C4-2B (cell line): ENCODE data around the gene OR1L4.

Source experiments
- H3K27ac ChIP-seq: fragments of 450-650 bp; 2 replicates; pipeline ENCODE4 v1.5.1; 2017
- ZFX ChIP-seq: fragments of 450-650 bp; IDR thresholded peaks from 2 replicates; pipeline ENCODE4 v1.6.1; 2017
- TF ChIP-seq, protein P1 (sequence below): fragments of 450-650 bp; conservative IDR thresholded peaks from 2 replicates; pipeline ENCODE4 v1.5.1; 2017; ENCODE audit warnings: mild to moderate bottlenecking

Gene OR1L4, protein sequence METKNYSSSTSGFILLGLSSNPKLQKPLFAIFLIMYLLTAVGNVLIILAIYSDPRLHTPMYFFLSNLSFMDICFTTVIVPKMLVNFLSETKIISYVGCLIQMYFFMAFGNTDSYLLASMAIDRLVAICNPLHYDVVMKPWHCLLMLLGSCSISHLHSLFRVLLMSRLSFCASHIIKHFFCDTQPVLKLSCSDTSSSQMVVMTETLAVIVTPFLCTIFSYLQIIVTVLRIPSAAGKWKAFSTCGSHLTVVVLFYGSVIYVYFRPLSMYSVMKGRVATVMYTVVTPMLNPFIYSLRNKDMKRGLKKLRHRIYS

DNA sequence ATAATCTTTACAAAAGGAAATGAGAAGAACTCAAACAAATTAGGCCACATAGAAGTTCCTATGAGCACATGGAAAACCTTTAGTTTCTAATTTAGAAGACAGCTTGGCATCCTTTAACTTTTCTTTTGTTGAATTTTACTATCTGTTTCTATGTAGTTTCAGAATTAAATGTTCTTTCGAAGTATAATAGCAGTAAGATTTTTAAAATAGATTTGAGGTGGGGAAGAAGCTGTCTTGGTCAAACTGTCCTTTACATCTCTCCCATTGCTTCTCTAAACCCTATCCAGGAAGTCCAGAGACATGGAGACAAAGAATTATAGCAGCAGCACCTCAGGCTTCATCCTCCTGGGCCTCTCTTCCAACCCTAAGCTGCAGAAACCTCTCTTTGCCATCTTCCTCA is at the start of gene OR1L4:
Gene OR1L4, plus strand, starts transcription at position 301 of the 400 bp plus-strand sequence. Its CDS starts 0 bp downstream, at position 301.
- no peak within 1 kb of the TSS for H3K27ac ChIP-seq
- TF ChIP-seq ZFX = no peak
- TF ChIP-seq, protein P1, sequence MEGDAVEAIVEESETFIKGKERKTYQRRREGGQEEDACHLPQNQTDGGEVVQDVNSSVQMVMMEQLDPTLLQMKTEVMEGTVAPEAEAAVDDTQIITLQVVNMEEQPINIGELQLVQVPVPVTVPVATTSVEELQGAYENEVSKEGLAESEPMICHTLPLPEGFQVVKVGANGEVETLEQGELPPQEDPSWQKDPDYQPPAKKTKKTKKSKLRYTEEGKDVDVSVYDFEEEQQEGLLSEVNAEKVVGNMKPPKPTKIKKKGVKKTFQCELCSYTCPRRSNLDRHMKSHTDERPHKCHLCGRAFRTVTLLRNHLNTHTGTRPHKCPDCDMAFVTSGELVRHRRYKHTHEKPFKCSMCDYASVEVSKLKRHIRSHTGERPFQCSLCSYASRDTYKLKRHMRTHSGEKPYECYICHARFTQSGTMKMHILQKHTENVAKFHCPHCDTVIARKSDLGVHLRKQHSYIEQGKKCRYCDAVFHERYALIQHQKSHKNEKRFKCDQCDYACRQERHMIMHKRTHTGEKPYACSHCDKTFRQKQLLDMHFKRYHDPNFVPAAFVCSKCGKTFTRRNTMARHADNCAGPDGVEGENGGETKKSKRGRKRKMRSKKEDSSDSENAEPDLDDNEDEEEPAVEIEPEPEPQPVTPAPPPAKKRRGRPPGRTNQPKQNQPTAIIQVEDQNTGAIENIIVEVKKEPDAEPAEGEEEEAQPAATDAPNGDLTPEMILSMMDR = no peak

DNA sequence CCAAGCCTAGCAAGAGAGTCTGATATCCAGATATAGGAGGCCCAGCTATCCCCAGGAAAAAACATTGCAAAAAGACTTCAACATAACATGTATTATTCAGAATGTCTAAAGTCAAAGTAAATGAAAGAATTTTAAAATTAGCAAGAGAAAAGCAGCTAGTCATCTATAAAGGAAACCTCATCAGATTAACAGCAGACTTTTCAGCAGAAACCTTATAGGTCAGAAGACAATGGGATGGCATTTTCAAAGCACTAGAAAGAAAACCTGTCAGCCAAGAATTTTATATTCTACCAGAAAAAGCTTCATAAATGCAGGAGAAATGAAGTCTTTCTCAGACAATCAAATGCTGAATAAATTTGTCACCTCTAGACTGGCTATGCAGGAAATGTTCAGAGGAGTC is 38.9 kb upstream of the OR1L4 start:
- H3K27ac ChIP-seq = no peak overlapping the region
- TF ChIP-seq, protein P1 = no peak
- no peak for TF ChIP-seq ZFX

DNA sequence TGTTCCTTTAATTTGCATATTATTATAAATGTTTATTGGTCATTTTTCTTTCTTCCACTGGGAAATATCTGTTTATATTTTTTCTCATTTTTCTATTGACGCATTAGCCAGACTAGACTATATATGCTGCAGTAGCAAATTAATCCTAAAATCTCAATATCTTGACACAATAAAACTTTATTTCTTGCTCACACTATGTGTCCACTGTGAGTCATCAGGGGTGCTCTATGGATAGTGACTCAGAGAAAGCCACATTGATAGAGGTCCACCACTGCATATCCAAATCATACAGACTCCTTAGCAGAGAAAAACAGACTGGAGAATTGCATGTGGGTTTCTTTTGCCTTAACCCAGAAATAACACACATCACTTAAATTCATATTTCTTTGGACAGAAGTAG is 28.1 kb upstream of the OR1L4 start:
- no peak for TF ChIP-seq ZFX
- TF ChIP-seq, protein P1 = no peak

DNA sequence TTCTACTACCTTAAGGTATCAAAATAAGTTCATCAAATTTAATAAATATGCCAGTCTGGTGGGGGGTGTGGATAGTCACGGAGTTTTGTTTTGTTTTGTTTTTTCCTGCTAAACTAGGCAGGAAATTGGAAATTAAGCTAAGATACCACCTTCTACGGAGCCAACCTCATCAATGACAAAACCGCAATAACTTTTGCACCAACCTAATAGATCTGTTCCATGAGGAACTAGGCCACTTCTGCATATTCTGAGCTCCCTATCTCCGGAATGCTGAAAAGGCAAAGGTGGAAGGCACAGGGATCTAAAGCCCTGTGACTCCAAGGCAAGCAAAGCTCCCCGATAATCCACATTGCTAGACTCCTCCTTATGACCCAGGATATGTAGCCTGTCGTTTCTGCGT is 5.8 kb upstream of the OR1L4 start:
- TF ChIP-seq, protein P1 = no peak
- TF ChIP-seq ZFX = no peak
- H3K27ac ChIP-seq = no peak overlapping the region

More for the DNA sequence above, 28.1 kb upstream of the OR1L4 start:
- H3K27ac ChIP-seq = no peak overlapping the region

DNA sequence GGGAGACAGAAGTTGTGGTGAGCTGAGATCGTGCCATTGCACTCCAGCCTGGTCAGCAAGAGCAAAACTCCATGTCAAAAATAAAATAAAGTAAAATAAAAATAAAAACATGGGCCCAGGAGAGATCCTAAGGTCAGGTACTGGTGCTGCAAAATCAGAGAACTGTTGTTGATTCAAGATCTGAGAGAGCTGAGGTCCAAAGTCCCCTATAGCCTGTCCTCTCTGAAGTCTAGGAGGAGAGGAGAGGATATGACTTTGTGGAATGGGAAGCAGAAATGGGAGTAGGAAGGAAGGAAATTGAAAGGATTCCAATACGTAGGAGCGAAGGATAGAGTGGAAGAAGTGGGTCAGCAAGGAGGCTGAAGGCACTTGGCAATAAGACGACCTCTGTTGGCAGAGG is 4.6 kb upstream of the OR1L4 start:
- TF ChIP-seq, protein P1 = no peak
- no peak for TF ChIP-seq ZFX

DNA sequence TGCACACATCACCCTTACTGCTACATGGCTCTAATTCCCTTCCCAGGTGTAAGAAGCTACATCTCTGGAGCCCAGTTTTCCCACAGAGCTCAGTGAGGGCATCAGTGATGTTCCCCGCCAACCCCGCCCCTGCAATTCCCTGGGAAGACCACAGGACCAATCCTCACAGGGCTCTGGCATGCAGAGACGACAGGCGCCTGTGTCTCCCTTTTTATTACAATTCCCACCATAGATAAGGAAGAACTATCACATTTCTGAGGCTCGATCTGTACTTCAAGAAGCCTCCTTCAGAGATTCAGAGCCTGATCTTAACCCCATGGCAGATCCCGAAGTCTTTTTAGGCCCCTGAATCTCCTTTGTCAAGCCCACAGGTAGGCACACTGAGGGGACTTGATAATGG is 18.2 kb downstream of the OR1L4 start, which contains the start of gene OR1L6:
Gene OR1L6, plus strand, starts transcription at position 301 of the 400 bp plus-strand sequence. CDS start 7,545 bp downstream, outside the sequence.
- no peak within 1 kb of the TSS for H3K27ac ChIP-seq
- no peak for TF ChIP-seq ZFX
- TF ChIP-seq, protein P1 = no peak

More for the DNA sequence above, 4.6 kb upstream of the OR1L4 start:
- no peak overlapping the region for H3K27ac ChIP-seq

DNA sequence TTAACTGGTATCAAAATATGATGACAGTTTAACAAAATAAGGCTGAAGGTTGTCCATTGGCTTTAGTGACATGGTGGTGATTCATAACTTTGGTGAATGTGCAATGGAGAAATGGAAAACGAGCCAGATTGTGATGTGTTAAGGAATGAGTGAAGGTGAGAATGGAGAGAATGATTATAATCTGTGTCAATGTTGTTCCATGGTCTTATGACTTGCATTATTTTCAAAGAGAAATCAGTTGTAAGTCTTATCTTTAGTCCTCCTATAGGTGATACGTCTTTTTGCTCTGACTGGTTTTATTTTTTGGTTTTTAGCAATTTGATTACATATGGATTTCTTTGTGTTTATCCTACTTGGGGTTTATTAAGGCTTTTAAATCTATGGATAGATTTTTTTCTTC is 31.0 kb downstream of the OR1L4 start:
- TF ChIP-seq ZFX = no peak
- TF ChIP-seq, protein P1 = no peak
- H3K27ac ChIP-seq = no peak overlapping the region
